ENCODE results near the gene AIDA.
"Not testable (repeated sequence)": the region's sequence is repeated elsewhere in the genome, so short reads cannot be mapped to it uniquely, and the experiment has no call there.

Gene AIDA, protein sequence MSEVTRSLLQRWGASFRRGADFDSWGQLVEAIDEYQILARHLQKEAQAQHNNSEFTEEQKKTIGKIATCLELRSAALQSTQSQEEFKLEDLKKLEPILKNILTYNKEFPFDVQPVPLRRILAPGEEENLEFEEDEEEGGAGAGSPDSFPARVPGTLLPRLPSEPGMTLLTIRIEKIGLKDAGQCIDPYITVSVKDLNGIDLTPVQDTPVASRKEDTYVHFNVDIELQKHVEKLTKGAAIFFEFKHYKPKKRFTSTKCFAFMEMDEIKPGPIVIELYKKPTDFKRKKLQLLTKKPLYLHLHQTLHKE

DNA sequence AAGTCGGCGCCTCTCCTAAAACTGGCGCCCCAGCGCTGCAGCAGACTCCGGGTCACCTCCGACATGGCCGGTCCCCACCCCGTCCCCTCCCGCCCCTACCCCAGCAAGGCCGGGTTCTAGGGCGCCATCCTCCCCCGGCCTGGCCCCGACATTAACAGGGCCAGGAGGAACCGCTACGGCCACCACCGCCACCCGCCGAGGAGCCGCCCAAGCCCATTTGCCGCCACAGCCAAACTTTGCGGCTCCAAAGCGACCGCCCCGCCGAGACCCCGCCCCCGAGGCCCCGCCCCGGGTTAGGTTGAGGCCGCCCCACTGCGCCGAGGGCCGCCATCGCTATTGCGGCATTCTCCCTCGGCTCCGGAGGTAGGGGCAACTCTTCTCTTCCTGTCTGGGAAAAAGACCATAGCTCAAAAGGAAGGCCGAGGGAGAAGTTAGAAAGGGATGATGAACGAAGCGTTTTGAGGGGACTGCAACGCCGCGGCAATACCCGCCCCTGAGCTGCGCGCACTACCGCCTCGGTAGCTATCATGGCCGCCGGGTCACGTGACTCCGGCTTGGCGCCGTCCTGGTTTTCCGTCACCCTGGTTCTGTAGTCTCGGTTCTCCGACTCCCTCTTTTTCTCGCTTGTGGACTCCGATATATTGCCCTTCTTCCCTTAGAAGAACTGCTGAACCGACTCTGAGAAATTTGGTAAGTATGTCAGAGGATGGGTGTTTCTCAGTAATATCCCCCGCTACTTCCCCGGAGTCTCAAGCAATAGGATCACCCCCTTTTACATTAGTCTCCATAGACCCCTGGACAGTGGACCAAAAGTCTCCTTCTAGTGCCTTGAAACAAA lies at the start of gene AIDA, which contains the start of gene BROX:
TSS of gene AIDA (minus strand) at position 239 of the 838 bp plus-strand sequence. CDS start at position 65, 174 bp downstream.
TSS of gene BROX (plus strand) at position 312 of the 838 bp plus-strand sequence. CDS start 3,136 bp downstream, outside the sequence.
- DNase-seq = peak; percentile 39

DNA sequence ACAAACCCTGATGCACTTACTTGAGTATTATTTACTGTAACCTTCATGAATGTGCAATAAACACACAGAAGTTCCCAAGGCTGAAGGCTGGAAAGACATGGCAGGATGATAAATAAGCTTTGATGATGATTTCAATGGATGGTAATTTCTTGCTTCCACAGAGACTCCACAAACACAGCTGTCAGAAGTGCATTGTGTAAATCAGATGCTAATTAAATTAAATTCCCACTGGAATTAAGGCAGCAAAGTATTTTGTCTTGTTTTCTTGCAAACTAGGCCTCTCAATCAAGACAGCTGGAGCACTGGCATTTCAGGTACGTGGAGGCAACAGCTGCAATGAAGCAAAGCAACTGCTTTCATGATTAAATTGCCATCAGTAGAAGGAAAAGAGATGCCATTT lies 48.8 kb upstream of the AIDA start:
- no peak for DNase-seq

DNA sequence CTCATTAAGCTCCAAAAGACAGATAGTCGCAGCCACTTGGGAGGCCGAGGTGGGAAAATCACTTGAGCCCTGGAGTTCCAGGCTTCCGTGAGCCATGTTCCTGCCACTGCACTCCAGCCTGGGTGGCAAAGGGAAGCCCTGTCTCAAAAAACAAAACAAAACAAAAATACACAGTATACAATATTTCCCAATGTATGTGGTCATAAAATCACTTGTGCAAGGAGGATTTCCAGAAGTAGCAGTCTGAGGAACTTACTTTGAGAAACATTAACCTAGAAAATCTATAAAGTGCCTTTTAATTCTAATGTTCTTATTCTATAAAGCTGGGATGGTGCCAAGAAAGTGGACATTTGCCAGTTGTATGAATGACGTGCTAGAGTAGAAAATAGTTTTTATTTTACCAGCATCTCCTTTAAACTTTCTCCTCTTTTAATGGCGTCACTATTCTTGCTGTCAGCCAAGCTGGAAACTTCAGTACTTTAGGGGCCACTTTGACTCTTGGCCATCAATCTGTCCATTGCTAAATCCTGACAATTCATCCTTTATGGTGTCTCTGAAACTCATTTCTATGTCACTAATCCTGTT lies 47.3 kb upstream of the AIDA start:
- DNase-seq = no peak

DNA sequence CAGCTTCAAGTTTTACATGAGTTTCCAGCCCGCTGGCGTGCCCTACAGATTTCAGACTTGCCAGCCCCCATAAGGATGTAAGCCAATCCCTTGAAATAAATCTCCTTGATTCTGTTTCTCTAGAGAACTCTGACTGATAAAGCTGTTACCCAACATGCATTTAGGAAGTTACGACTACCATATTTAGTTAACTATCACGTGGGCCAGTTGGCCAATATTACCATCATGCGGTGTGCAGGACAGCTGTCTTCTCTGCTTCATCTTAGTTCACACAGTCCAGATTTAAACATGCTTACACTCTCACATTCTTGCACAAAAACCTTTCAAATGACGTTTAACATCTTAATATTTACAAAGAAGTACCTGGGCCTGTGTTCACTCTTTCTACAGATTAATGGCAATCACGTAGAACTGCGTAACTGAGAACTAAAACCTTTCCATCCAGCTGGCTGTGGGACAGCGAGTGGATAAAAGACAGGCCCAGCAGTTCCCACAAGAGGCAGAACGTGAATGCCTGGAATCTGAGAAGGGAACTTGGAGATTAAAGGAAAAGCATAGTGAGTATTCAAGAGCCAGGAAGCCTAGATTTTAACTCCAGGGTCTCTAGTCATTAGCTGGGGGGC lies 45.5 kb upstream of the AIDA start:
- no peak for DNase-seq

DNA sequence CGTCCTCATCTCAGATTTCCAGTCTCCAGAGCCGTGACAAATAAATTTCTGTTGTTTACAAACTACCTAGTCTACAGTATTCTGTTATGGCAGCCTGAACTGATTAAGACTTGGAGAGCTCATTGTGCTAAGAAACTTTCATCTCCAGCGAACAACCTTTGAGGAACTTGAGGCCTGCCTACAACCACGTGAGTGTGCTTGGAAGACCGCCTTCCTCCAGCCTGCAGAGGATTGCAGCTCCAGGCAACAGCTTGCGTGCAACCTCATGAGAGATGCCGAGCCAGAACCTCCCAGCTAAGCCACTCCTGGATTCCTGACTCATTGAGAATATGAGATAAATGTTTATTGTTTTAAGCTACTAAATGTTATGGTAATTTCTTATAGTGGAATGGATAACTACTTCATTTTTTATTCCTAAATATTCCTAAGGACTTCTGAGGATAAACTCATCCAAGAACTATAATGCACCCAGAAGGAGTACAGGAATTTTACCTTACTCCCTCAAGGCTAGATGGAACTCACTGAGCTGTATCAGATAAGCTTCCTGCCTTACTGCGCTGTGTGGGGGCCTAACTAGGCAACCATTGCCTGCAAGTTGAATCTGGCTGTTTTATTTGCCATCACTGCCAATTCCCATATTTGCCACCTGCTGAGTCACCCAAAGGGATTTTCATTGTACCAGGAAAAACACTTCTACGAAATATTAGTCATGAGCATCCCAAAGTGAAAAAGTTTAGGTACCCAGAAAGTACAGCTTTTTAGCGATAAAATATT lies 42.3 kb upstream of the AIDA start:
- DNase-seq = no peak

DNA sequence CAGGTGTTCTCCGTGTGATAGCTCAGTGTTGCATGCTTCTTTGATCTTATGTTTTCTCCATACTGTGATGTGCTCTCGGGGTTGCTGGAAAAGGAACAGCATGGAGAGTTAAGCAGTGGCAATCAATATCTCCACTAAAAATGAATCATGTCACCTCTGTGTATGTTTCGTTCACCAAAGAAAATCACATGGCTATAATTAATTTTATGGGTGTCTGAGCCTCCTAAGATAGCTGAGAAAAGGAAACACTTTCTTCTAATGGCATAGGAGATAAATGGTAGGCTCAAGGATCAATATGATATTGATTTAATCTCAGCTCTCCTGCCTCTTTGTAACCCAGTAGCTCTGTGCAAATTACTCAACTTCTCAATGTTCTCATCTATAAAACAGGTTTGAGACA lies 39.0 kb upstream of the AIDA start:
- no peak for DNase-seq

DNA sequence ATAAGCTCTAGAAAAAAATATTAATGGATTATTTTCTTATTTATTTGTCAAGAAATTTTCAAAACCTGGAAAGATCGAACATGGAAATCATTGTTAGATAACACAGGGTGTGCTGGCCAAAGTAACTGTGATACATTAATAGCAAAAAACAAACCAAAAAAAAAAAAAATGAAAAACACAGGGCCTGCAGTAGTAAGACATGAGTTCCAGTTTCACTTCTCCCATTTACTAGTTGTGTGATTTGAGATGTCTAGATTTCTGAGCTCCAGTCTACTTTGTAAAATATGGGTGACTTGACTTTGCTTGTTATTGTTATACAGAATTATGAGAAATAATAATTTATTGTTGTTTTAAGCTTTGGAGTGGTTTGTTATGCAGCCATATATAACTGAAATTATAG lies 38.4 kb upstream of the AIDA start:
- DNase-seq = no peak

DNA sequence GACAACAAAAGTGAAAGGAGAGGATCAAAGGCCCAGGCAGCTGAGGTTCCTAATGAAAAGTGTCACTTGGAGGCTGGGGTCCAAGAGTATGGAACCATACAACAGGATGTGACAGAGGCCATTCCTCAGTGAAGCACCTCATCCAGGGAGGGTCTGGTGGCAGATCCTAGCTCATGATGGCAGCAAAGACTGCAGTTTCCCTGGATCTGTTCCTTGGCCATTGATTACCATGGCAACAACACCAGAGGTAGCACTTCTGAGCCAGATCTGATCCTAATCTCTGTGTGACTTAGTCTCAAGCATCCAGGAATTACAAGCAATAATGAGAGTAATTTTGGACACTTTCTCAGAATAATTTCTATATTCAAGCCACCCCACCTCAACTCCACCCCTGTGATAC lies 37.6 kb upstream of the AIDA start:
- no peak for DNase-seq

DNA sequence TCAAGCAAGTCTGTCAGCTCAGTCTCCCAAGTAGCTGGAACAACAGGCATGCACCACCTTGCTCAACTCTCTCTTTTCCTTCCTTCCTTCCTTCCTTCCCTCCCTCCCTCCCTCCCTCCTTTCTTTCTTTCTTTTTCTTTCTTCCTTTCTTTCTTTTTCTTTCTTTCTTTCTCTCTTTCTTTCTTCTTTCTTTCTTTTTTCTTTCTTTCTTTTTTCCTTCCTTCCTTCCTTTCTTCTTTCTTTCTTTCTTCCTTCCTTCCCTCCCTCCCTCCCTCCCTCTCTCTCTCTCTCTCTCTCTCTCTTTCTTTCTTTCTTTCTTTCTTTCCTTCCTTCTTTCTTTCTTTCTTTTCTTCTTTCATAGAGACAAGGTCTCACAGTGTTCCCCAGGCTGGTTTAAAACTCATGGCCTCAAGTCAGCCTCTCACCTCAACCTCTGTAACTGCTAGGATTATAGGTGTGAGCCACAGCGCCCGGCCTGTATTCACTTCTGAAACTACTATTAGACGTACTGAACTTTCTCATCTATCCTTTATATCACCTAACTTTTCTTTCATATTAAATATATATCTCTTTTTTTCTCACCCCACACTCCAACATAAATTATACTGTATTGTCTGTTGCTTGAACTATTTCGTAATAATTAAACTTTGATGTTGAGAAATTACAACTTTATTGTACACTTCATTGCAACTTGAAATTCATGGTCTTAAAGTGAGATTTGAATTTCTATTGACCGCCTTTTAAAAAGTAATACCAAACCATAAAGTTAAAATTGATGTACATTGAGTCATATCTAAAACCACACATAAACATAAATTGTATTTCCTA lies 29.6 kb upstream of the AIDA start:
- not testable (repeated sequence) for DNase-seq

DNA sequence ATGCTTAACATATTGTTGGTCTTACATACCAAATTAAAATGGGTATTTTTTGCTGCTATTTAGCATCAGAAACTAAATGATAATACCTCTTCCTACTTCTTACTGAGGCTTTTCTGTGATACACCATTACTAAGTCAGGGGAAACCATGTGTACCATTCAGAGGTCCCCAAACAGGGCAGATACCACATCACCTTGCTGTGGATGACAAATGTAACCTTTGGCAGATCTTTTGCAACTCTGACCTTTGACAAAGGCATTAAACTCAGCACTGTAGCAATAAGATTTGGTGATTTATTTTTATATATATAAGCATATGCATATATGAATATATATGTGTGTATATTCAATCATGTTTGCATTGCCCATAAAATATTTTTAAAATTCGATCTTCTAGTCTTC lies 27.6 kb upstream of the AIDA start:
- no peak for DNase-seq

DNA sequence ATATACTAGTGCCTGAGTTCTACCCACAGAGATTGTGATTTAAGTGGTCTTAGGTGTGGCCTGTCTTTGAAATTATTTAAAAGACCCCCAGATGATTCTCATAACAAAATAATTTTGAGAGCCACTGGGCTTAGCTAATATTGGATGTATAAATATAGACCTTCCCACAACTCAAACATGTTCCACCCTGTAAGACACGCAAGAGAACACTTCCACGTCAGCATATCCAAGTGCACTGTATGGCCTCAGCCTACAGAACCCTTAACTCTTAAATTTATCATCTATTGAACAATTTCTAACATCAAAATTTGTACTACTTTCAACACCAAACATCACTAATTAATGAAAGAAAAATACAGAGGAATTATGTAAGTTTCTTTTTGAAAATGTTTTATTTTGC lies 27.2 kb upstream of the AIDA start:
- no peak for DNase-seq

DNA sequence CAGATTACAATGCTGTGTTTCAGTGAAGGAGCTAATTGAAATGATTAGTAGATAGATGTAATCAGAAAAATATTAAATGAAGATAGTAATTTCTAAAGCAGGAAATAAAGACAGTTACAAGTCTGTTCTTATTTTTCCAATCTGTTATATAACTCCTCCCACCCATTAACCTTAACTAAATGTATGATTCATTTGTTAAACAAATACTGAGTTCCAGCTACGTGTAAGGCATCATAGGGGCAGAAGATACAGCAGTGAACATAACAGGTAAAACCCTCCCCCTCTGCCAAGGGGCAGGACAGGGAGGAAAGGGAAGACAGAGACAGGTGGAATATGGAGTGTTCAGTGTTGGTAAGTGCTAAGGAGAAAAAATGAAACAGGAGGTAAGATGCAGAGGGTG lies 24.7 kb upstream of the AIDA start, which contains the start of gene FAM177B:
TSS of gene FAM177B (plus strand) at position 231 of the 400 bp plus-strand sequence. CDS start 9,344 bp downstream, outside the sequence.
- DNase-seq = no peak

DNA sequence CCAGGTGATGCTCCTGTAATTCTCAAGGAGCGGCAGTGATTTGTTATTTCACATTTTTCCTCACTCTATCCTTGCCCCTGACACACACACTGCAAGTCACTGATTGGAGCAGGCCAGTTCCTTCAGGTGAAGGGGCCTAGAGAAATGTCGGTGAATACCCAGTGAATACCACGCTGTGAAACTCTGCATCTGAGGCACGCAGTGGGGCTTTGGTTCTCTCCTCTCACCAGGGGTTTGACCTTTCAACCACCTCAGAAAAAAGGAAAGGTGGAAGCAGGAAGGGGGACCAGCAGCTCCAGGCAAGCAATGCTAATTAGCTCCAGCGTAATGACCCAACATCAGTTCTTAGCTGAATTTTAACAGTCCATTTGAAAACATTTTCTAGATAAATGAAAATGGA lies 24.2 kb upstream of the AIDA start:
- no peak for DNase-seq

DNA sequence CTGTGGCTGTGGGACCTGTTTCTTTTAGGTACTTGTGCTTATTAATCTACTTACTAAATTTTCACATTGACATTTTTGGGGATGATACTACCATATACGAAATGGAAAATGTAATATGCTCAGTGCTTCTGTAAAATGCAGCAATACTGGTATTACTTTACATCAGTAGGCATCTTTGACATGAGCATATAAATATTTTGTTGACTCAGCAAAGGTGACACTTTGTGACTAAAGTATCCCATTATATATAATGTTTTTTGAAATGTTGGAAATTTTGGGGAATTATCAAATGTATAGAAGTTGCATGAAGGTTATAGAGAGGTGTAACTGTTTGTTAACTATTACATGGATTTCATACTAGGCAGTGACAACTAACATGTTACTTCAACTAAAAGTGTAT lies 22.4 kb upstream of the AIDA start:
- DNase-seq = no peak

DNA sequence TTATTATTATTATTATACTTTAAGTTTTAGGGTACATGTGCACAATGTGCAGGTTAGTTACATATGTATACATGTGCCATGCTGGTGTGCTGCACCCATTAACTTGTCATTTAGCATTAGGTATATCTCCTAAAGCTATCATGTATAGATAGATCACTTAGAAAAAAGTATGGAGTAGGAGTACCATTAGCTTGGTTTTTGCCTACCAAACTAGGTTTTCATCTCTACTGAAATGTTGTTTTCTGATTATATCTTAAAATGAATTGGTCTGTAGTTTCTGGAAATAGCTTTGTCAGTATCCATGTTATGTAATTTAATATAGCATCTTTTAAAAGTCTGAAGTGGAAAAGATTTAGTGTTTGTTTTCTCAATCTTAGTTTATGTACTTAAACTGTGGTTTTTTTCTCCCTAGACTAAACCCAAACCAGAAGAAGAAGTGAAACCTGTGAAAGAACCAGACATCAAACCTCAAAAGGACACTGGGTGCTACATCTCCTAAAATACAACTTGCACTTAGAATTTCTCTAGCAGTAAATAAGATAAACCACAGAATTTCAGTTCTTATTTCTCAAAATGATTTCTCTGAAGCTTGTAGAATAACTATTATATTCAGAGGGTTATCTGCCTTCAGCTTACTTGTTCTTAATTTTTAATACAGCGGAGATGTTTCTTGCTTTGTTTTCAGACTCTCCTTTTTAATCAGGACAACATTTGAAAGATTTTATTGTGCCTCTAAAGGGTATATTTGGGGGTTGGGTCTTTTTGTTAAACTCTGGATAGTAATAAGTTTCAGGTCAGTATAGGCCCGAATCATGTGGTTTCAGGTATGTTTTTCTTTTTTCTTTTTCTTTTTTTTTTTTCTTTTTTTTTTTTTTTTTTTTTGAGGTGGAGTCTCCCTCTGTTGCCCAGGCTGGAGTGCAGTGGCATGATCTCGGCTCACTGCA lies 20.2 kb upstream of the AIDA start:
- DNase-seq = peak; percentile 54

DNA sequence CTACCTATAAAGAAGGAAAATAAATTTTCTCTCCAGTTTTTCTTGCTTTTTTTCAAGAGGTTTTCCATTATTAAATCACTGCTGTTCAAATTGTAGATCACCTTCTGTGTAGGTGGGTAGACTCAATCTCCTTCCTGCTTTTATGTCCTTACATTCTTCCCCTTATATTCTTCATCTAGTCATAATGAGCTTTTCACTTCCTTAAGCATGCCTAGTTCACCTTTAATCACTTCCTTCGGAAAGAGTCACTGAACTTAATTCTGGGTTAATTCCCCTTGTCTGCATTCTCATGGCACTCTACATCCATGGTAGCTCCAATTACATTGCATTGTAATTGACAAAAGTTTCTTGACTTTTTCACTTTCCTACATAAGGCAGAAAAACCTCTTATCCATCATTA lies 18.6 kb upstream of the AIDA start:
- no peak for DNase-seq

DNA sequence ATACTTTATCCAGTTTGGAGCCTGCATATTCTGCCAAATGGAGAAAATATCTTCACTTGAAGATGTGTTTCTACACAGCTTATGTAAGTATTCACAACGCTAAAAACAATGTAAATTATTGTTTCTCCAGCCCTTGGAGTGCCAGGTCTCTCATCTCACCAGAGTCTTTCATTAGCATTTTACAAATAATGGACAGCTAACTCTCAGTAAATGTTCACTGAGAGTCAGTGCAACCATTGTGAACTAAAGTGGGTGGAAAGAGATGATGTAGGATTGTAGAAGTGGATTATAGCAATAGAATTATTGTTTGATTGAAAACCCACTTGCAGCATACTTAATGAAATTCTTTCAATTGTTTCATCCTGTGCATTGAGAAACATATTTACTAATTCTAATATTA lies 16.5 kb upstream of the AIDA start:
- no peak for DNase-seq

DNA sequence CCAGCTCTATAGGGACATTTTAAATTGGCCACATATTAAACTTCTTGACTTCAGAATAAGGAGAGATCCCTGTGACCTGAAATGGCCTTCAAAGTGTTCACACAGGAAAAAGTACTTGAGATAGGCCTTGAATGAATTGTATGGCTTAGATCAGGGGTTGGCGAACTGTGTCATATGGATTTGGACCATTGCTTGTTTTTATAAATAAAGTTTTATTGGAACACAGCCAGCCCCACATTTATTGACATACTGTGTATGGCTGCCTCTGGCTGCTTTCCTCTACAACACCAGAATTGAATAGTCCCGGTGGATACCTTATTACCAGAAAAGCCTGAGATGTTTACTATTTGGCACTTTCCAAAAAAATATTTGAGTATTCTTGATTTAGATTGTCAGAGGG lies 4.1 kb upstream of the AIDA start:
- no peak for DNase-seq

DNA sequence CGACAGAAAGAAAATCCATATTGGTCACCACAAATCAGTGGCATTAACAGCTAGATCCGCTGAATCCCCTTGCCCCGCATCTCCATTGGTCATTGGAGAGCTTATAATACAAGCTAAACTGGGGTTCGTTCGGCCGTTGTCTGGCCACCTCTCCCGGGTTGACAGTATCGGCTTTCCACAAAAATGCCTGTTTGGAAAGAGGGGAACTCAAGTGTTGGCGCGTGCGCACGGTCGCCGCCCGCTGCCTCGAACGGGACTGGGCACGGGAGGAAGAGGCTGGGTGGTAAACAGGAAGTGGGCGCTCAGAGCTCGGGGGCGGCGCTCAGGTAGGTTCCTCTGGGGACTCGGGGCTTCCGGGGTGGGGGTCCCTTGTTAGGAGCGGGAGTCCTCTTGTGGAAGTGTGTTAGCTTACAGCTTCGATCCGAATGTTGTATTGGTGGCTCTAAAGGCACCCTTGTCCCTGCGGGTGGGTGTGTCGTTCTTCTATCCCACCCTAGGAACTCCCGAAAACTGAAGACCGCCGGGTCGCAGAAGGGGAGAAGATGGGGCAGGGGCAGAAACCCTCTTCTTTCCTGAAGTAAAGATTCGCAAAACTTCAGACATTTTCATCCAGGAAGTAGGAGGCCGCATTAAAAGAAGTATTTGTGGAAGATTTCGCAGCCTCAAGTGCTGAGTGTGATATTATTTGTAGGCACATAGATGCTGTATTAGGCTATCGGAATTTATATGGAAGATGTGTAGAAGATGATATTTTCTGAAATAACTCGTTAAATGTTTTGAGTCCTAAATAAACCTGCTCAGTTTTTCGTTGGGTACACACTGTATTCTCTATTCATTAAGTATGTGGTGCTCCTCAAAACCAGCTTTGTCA lies 1.0 kb upstream of the AIDA start:
- peak; percentile 79 for DNase-seq

All from SIG-M5 (cell line).